RWPE1 (cell line): Measurements from ENCODE around the gene ASIC3.
A peak's percentile ranks its signal among the peaks of the same experiment; 100 is the strongest.

Experiments used
- CTCF ChIA-PET: fragments of 350-600 bp; sonication (Branson Sonifier 250); formaldehyde crosslinking; extraction: SDS; loops from one replicate; lab custom pipeline; 2021; lab: Yijun Ruan, JAX
- POLR2A ChIA-PET: fragments of 400-600 bp; formaldehyde crosslinking; extraction: SDS; loops from one replicate; lab custom pipeline; 2020; ENCODE audit warnings: antibody characterized with exemption; ENCODE audit not compliant: low non-redundant PET; lab: Yijun Ruan, JAX
- DNase-seq: peaks from one replicate; pipeline ENCODE4 v3.0.0; 2012; ENCODE audit warnings: low spot score
- H3K27ac ChIP-seq: fragments of 450-650 bp; 2 replicates; pipeline ENCODE4 v1.5.1; 2017
- TF ChIP-seq, protein P1 (sequence below): fragments of 450-650 bp; conservative IDR thresholded peaks from 2 replicates; pipeline ENCODE4 v1.5.1; 2017; ENCODE audit warnings: low read depth, mild to moderate bottlenecking

The ASIC3 gene

DNA sequence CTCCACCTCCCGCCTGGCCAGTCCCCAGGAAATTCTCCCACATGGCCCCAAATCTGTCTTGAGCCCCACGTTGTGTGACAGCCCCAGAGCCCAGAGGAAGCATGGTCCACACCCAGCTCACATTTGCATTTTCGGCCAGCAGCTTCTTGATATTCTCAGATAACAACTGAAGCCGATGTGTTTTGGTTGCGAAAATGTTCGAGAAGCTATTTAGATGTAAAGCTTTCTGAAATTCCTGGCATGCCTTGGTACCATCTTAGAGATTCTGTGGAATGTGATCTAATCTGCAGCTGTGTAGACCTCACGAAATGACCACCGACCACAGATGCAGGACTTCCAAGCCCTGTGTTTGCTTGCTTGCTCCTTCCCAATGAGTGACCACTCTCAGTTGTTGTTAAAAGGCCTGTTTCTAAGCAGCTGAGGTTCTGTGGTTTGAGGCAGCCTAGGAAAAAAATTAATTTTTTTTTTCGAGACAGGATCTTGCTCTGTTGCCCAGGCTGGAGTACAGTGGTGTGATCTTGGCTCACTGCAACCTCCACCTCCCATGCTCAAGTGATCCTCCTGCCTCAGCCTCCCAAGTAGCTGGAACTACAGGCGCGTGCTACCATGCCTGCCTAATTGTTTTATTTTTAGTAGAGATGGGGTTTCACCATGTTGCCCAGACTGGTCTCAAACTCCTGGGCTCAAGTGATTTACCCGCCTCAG, 19.9 kb downstream of the ASIC3 start:
- 0 out of 2 replicates have a peak overlapping the region, but pooled peaks have one; percentile 5 for H3K27ac ChIP-seq
- TF ChIP-seq, protein P1, sequence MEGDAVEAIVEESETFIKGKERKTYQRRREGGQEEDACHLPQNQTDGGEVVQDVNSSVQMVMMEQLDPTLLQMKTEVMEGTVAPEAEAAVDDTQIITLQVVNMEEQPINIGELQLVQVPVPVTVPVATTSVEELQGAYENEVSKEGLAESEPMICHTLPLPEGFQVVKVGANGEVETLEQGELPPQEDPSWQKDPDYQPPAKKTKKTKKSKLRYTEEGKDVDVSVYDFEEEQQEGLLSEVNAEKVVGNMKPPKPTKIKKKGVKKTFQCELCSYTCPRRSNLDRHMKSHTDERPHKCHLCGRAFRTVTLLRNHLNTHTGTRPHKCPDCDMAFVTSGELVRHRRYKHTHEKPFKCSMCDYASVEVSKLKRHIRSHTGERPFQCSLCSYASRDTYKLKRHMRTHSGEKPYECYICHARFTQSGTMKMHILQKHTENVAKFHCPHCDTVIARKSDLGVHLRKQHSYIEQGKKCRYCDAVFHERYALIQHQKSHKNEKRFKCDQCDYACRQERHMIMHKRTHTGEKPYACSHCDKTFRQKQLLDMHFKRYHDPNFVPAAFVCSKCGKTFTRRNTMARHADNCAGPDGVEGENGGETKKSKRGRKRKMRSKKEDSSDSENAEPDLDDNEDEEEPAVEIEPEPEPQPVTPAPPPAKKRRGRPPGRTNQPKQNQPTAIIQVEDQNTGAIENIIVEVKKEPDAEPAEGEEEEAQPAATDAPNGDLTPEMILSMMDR = no peak
- POLR2A ChIA-PET = interaction anchor here (0.9 kb wide), 1 partner anchor 9 kb away, joined by 4 read pairs; no protein-coding TSS in a partner anchor

DNA sequence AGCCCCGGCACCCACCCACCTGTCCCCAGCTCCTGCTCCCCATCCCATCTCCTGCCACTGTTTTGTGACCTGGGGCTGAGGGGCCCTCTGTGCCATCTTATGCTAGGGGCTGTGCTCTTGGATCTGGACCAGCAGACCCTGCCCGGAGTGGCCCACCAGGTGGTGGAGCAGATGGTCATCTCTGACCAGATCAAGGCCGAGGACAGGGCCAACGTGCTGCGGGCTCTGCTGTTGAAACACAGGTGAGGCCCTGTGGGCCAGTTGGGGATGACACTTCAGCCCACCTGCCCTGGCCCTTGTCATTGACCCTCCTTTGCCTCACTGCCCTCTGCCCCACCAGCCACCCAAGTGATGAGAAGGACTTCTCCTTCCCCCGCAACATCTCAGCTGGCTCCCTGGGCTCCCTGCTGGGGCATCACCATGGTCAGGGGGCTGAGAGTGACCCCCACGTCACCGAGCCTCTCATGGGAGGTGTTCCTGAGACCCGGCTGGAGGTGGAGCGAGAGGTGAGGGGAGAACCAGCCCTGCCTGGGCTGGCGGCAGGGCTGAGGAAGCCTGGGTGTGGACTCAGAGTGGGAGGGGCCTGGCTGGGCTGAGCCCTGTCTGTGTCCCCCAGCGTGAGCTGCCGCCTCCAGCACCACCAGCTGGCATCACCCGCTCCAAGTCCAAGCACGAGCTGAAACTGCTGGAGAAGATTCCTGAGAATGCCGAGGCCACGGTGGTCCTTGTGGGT, 21.7 kb downstream of the ASIC3 start:
- no peak for DNase-seq
- TF ChIP-seq, protein P1 = no peak
- H3K27ac ChIP-seq = peak overlapping the region; percentile 8; the same call in 1 of the 2 replicates
- POLR2A ChIA-PET = no interaction called here
- CTCF ChIA-PET = no interaction called here

More for the DNA sequence above, 19.9 kb downstream of the ASIC3 start:
- no peak for DNase-seq
- CTCF ChIA-PET = interaction anchor here (1.4 kb wide), 1 partner anchor 43 kb away, joined by 3 read pairs; no protein-coding TSS in a partner anchor

DNA sequence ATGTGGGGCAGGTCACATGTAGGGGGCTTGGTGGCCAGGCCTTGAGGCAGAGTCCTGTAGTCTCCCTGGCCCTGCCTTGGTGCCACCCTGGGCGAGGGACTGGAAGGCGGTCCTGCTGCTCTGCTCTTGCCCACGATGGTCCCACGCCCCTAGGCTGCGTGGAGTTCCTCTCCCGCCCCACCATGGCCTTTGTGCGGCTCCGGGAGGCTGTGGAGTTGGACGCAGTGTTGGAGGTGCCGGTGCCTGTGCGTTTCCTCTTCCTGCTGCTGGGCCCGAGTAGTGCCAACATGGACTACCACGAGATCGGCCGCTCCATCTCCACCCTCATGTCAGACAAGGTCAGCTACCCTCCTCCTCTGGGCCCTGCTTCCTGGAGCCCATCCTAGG, 22.2 kb downstream of the ASIC3 start:
- POLR2A ChIA-PET = no interaction called here
- peak overlapping the region; percentile 99; the same call in 1 of the 2 replicates for H3K27ac ChIP-seq
- no peak for DNase-seq
- TF ChIP-seq, protein P1 = no peak
- CTCF ChIA-PET = no interaction called here

DNA sequence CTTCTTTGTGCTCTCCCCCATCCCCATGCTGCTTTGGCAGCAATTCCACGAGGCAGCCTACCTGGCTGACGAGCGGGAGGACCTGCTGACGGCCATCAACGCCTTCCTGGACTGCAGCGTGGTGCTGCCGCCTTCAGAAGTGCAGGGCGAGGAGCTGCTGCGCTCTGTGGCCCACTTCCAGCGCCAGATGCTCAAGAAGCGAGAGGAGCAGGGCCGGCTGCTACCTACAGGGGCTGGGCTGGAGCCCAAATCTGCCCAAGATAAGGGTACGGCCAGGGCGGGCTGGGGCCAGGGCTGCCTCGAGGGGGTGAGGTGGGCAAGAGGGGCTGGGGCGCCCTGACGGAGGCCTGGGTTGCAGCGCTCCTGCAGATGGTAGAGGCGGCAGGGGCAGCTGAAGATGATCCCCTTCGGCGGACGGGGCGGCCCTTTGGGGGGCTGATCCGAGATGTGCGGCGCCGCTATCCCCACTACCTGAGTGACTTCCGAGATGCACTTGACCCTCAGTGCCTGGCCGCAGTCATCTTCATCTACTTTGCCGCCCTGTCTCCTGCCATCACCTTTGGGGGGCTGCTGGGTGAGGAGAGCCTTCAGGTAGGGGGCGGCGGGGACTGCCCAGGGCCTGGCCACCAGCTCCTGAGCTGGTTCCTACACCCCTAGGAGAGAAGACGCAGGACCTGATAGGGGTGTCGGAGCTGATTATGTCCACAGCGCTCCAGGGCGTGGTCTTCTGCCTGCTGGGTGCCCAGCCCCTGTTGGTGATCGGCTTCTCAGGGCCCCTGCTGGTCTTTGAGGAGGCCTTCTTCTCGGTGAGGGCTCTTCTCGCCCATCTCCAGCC, 22.9 kb downstream of the ASIC3 start:
- TF ChIP-seq, protein P1 = no peak
- peak overlapping the region; percentile 99 for H3K27ac ChIP-seq
- DNase-seq = no peak
- ChIA-PET POLR2A (no interaction called here), CTCF (no interaction called here)

DNA sequence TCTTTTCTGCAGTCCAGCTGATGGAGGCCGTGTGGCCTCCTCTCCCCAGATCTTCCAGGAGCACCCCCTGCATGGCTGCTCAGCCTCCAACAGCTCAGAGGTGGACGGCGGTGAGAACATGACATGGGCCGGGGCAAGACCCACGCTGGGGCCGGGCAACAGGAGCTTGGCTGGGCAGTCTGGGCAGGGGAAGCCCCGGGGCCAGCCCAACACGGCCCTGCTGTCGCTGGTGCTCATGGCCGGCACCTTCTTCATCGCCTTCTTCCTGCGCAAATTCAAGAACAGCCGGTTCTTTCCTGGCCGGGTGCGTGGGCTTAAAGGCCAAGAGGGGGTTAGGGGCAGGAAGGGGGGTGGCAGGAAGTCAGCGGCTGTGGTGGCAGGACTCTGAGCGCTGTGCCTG, 25.7 kb downstream of the ASIC3 start:
- CTCF ChIA-PET = interaction anchor here (1.2 kb wide), 1 partner anchor 37 kb away, joined by 5 read pairs; no protein-coding TSS in a partner anchor

More for the DNA sequence above, 25.7 kb downstream of the ASIC3 start:
- H3K27ac ChIP-seq = peak overlapping the region; percentile 99
- TF ChIP-seq, protein P1 = no peak
- POLR2A ChIA-PET = no interaction called here
- no peak for DNase-seq
